ENCODE measurements around the gene GPR157. TPM values are rescaled to one million over a fixed set of nuclear protein-coding genes. Genes with fewer than 3 reads are reported as not detected.

The GPR157 gene
- total and polyA plus RNA-seq, 10 of the 15 experiments (the other 5 are each of a cell fraction or from before 2014, with no cell fraction given): 0.66 to 15.9 (median 3.1) TPM

GRCh38 chr1:9174762-9175161 is 45.9 kb upstream of the GPR157 start:
- ChIA-PET CTCF (no interaction called here), RAD21 (ENCODE audit: unreplicated experiment) (interaction anchor here (1.3 kb wide), 1 partner anchor 22 kb away, joined by 3 read pairs; no protein-coding TSS in a partner anchor), POLR2A (interaction anchor here (0.9 kb wide), 1 partner anchor 12 kb away, joined by 4 read pairs; no protein-coding TSS in a partner anchor), SMC1A (ENCODE audit: uncharacterized antibody, unreplicated experiment) (interaction anchor here (0.9 to 1.4 kb wide), 3 partner anchors 11 to 33 kb away, joined by 3 to 5 read pairs (median 4); no protein-coding TSS in a partner anchor)
- intact Hi-C loops (cut with micrococcal nuclease; ENCODE audit: unreplicated experiment): no loop called here
- ATAC-seq: no peak
- no peak overlapping the region for H2AFZ ChIP-seq (ENCODE audit: control insufficient read depth, low read depth, low read length)
- H3K27ac ChIP-seq (ENCODE audit: control insufficient read depth, insufficient read depth): no peak overlapping the region
- BruUV-seq (replicated peaks): no TSS peak
- H3K4me2 ChIP-seq (ENCODE audit: control insufficient read depth, insufficient read depth): peak overlapping the region; percentile 39; the same call in 1 of the 2 replicates
- peaks cover 9% of the 10 kb centered on the region for H3K4me1 ChIP-seq (ENCODE audit: control insufficient read depth, insufficient read depth, low read length)
- H3K9ac ChIP-seq (ENCODE audit: control insufficient read depth, insufficient read depth, low read length): no peak overlapping the region
- H3K4me3 ChIP-seq: no peak overlapping the region
- peaks cover 88% of the 10 kb centered on the region for H3K79me2 ChIP-seq (ENCODE audit: control insufficient read depth, insufficient read depth, low read length)
- WGBS (ENCODE audit: insufficient coverage, insufficient replicate concordance, low lambda C conversion rate, missing lambda C conversion rate): 95% methylated on average over 10 of the region's 10 CpGs
- H3K9me3 ChIP-seq (replicated peaks; ENCODE audit: control insufficient read depth, insufficient read depth, low read length): no peaks in the 10 kb centered on the region; the same call in 2 of the 3 replicates
- peaks cover 1 to 15% of the 10 kb centered on the region in 2 experiments for H3K36me3 ChIP-seq (ENCODE audit: control insufficient read depth in 2 of 2, insufficient read depth in 2 of 2, low read length in 1 of 2)
- in situ Hi-C loops (cut with MboI): no loop called here
- FAIRE-seq: no peak
- H4K20me1 ChIP-seq (ENCODE audit: control insufficient read depth, insufficient read depth): peaks cover 4% of the 10 kb centered on the region; the same call in 1 of the 2 replicates
- no peak for TF ChIP-seq PRDM15 (CRISPR knock-in tag; IDR thresholded peaks at IDR 0.05)
- TF ChIP-seq GATAD2B (conservative IDR thresholded peaks at IDR 0.05; ENCODE audit: low read depth): no peak
- no peak for TF ChIP-seq MEF2A (IDR thresholded peaks at IDR 0.05; ENCODE audit: insufficient read depth, low read depth, low read length)
- TF ChIP-seq HDAC2 (IDR thresholded peaks at IDR 0.05): no peak
- no peak for TF ChIP-seq MEF2B (IDR thresholded peaks at IDR 0.05; ENCODE audit: partially characterized antibody, poor library complexity, severe bottlenecking)
- no peak for TF ChIP-seq RELA (IDR thresholded peaks at IDR 0.05; ENCODE audit: borderline replicate concordance, partially characterized antibody)
- TF ChIP-seq KAT2A (conservative IDR thresholded peaks at IDR 0.05; ENCODE audit: control insufficient read depth, low read depth, low read length): no peak
- no peaks in the 10 kb centered on the region for H3K27me3 ChIP-seq (replicated peaks in 1 of 2; ENCODE audit: control insufficient read depth in 2 of 2, insufficient read depth in 2 of 2, low read length in 1 of 2)
- DNase-seq (ENCODE audit: low read depth, low spot score): no peak
